Activated effector memory CD4-positive, alpha-beta T cell treated with Interleukin-2 at 50 U/mL for 16 hours (primary cell): ENCODE data around the gene STX2.
"Not testable (repeated sequence)": the region's sequence is repeated elsewhere in the genome, so short reads cannot be mapped to it uniquely, and the experiment has no call there.

Experiments
- DNase-seq: peaks from one replicate; pipeline ENCODE4 v3.0.0-alpha.2; 2020

STX2 gene

GRCh38 chr12:130795906-130796305, 43.1 kb downstream of the STX2 start:
- no peak for DNase-seq

GRCh38 chr12:130793554-130793849, 45.5 kb downstream of the STX2 start:
- DNase-seq: no peak

- no peak for DNase-seq
Measured at GRCh38 chr12:130792821-130793553, 46.1 kb downstream of the STX2 start.

- no peak for DNase-seq
Measured at GRCh38 chr12:130791629-130792028, 47.4 kb downstream of the STX2 start.

- DNase-seq: no peak
Measured at GRCh38 chr12:130788515-130788914, 50.5 kb downstream of the STX2 start.

- no peak for DNase-seq
Measured at GRCh38 chr12:130787445-130788410, 51.3 kb downstream of the STX2 start.

GRCh38 chr12:130787041-130787440, 52.0 kb downstream of the STX2 start:
- DNase-seq: no peak

GRCh38 chr12:130783110-130783715, 55.8 kb downstream of the STX2 start:
- no peak for DNase-seq

- DNase-seq: not testable (repeated sequence)
Measured at GRCh38 chr12:130782245-130782644, 56.8 kb downstream of the STX2 start.

GRCh38 chr12:130780880-130781575, 58.0 kb downstream of the STX2 start:
- DNase-seq: no peak

- no peak for DNase-seq
Measured at GRCh38 chr12:130780325-130780724, 58.7 kb downstream of the STX2 start.

- no peak for DNase-seq
Measured at GRCh38 chr12:130778776-130779175, 60.3 kb downstream of the STX2 start.

GRCh38 chr12:130776857-130777339, 62.2 kb downstream of the STX2 start:
- no peak for DNase-seq

- DNase-seq: peak; percentile 28
Measured at GRCh38 chr12:130775953-130776856, 62.8 kb downstream of the STX2 start.

- no peak for DNase-seq
Measured at GRCh38 chr12:130770413-130771028, 68.5 kb downstream of the STX2 start.

GRCh38 chr12:130768120-130768519, 70.9 kb downstream of the STX2 start:
- no peak for DNase-seq

- no peak for DNase-seq
Measured at GRCh38 chr12:130766470-130766869, 72.6 kb downstream of the STX2 start.

GRCh38 chr12:130765186-130765659, 73.8 kb downstream of the STX2 start:
- no peak for DNase-seq

- no peak for DNase-seq
Measured at GRCh38 chr12:130764475-130765185, 74.4 kb downstream of the STX2 start.

GRCh38 chr12:130764073-130764472, 75.0 kb downstream of the STX2 start:
- DNase-seq: no peak

- DNase-seq: no peak
Measured at GRCh38 chr12:130762319-130762675, 76.8 kb downstream of the STX2 start.
